Mesenchymal stem cell (in vitro differentiated cells and primary cell): ENCODE results near the gene LDHA.

Source experiments
- DNase-seq: peaks from one replicate; pipeline ENCODE4 v3.0.0-alpha.2; 2013
- H2AFZ ChIP-seq: one replicate; pipeline ENCODE4 v1.6.1; 2013; ENCODE audit warnings: low read depth, mild to moderate bottlenecking, control low read depth, inconsistent platforms, low read length, moderate library complexity
- H2AK5ac ChIP-seq: 2 replicates; pipeline ENCODE4 v1.6.1; 2013; ENCODE audit warnings: low read length, moderate library complexity, mild to moderate bottlenecking, inconsistent platforms; ENCODE audit not compliant: severe bottlenecking
- H2BK120ac ChIP-seq: one replicate; pipeline ENCODE4 v1.6.1; 2013; ENCODE audit warnings: low read depth, mild to moderate bottlenecking, inconsistent platforms, low read length, moderate library complexity
- H2BK12ac ChIP-seq, 2 experiments: one replicate each; pipeline ENCODE4 v1.6.1; 2013; ENCODE audit warnings: inconsistent platforms in 2 of 2, low read length in 2 of 2, mild to moderate bottlenecking in 2 of 2, moderate library complexity in 2 of 2, control low read depth in 1 of 2
- H2BK15ac ChIP-seq: one replicate; pipeline ENCODE4 v1.6.1; 2013; ENCODE audit warnings: mild to moderate bottlenecking, low read depth, inconsistent platforms; ENCODE audit not compliant: poor library complexity, severe bottlenecking
- H2BK5ac ChIP-seq: 2 replicates; pipeline ENCODE4 v1.6.1; 2013; ENCODE audit warnings: low read depth, mild to moderate bottlenecking, low read length, control low read depth, inconsistent platforms; ENCODE audit not compliant: poor library complexity, severe bottlenecking
- H3K14ac ChIP-seq, 2 experiments: one replicate each; pipeline ENCODE4 v1.6.1; 2013; ENCODE audit warnings: inconsistent platforms in 2 of 2, low read length in 2 of 2, control low read depth in 1 of 2, mild to moderate bottlenecking in 1 of 2, moderate library complexity in 1 of 2
- H3K18ac ChIP-seq, 2 experiments: one replicate each; pipeline ENCODE4 v1.6.1; 2013; ENCODE audit warnings: inconsistent platforms in 2 of 2, low read length in 2 of 2, control low read depth in 1 of 2, low read depth in 1 of 2, mild to moderate bottlenecking in 1 of 2
- H3K23ac ChIP-seq, 2 experiments: one replicate each; pipeline ENCODE4 v1.6.1; 2013; ENCODE audit warnings: inconsistent platforms in 2 of 2, low read length in 2 of 2, mild to moderate bottlenecking in 2 of 2, moderate library complexity in 2 of 2, control low read depth in 1 of 2
- H3K27ac ChIP-seq: 2 replicates; pipeline ENCODE4 v1.5.1; 2013; ENCODE audit warnings: mild to moderate bottlenecking, moderate library complexity, low read length, control low read depth, inconsistent platforms; ENCODE audit not compliant: poor library complexity, severe bottlenecking
- H3K27me3 ChIP-seq, 2 experiments: 2 replicates each; pipeline versions ENCODE4 v1.6.1 to v1.7.0; 2013; ENCODE audit warnings: low read length in 2 of 2, mild to moderate bottlenecking in 2 of 2, moderate library complexity in 2 of 2, control low read depth in 1 of 2, inconsistent platforms in 1 of 2; ENCODE audit not compliant: control insufficient read depth in 1 of 2, insufficient read depth in 1 of 2
- H3K36me3 ChIP-seq, 2 experiments: 2 replicates each; pipeline versions ENCODE4 v1.6.1 to v1.7.0; 2013; ENCODE audit warnings: low read length in 2 of 2, control low read depth in 1 of 2, inconsistent platforms in 1 of 2, low read depth in 1 of 2, mild to moderate bottlenecking in 1 of 2; ENCODE audit not compliant: insufficient read depth in 2 of 2, control insufficient read depth in 1 of 2
- H3K4ac ChIP-seq, 2 experiments: one replicate each; pipeline ENCODE4 v1.6.1; 2013; ENCODE audit warnings: inconsistent platforms in 2 of 2, low read length in 2 of 2, mild to moderate bottlenecking in 2 of 2, moderate library complexity in 2 of 2, control low read depth in 1 of 2, low read depth in 1 of 2
- H3K4me1 ChIP-seq: 2 replicates; pipeline ENCODE4 v1.6.1; 2013; ENCODE audit warnings: low read depth, low read length, control low read depth; ENCODE audit not compliant: control insufficient read depth, insufficient read depth
- H3K4me2 ChIP-seq: 2 replicates; pipeline ENCODE4 v1.6.1; 2013; ENCODE audit warnings: low read length, mild to moderate bottlenecking, inconsistent platforms; ENCODE audit not compliant: poor library complexity, severe bottlenecking
- H3K4me3 ChIP-seq, 2 experiments: 2 replicates each; pipeline versions ENCODE4 v1.5.1 to v1.7.0; 2013; ENCODE audit warnings: low read length in 2 of 2, mild to moderate bottlenecking in 2 of 2, control low read depth in 1 of 2, low read depth in 1 of 2; ENCODE audit not compliant: insufficient read depth in 1 of 2
- H3K79me1 ChIP-seq: replicated peaks from 2 replicates; pipeline ENCODE4 v1.6.1; 2013; ENCODE audit warnings: mild to moderate bottlenecking, control low read depth, low read length, inconsistent platforms; ENCODE audit not compliant: poor library complexity, severe bottlenecking
- H3K9ac ChIP-seq: 2 replicates; pipeline ENCODE4 v1.7.0; 2013; ENCODE audit warnings: mild to moderate bottlenecking, low read length, moderate library complexity
- H3K9me3 ChIP-seq: 2 replicates; pipeline ENCODE4 v1.7.0; 2013; ENCODE audit warnings: mild to moderate bottlenecking, low read length; ENCODE audit not compliant: control insufficient read depth
- H4K8ac ChIP-seq: one replicate; pipeline ENCODE4 v1.6.1; 2013; ENCODE audit warnings: inconsistent platforms, mild to moderate bottlenecking, low read length, moderate library complexity
- H4K91ac ChIP-seq: one replicate; pipeline ENCODE4 v1.6.1; 2013; ENCODE audit warnings: mild to moderate bottlenecking, low read length, inconsistent platforms
- whole genome bisulfite sequencing: methylation state at CpG from one replicate; pipeline ENCODE4 v1.1.7; 2013; ENCODE audit warnings: mixed read lengths; 5-methylcytosine and 5-hydroxymethylcytosine counted together

The LDHA gene

DNA sequence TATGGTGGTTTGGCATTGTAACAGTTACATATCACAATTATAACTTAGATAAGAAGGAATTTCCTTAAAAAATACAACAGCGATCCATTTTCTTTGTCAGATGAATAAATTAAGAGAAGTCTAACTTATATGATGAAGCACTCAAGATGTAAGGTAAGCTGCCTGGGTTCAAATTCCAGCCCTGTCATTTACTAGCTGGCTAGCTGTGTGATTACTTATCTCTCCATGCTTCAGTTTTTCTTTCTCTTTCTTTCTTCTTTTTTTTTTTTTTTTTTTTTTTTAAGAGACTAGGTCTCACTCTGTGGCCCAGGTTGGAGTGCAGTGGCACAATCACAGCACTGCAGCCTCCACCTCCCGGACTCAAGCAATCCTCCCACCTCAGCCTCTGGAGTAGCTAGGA lies 22.2 kb upstream of the LDHA start:
- H2BK120ac ChIP-seq: no peak overlapping the region
- no peak overlapping the region for H3K9ac ChIP-seq
- no peak overlapping the region for H2BK12ac ChIP-seq
- H2AFZ ChIP-seq: no peak overlapping the region
- no peaks in the 10 kb centered on the region for H3K79me1 ChIP-seq
- no peak overlapping the region for H2AK5ac ChIP-seq
- no peaks in the 10 kb centered on the region for H3K27me3 ChIP-seq
- 100% methylated on average over 1 of the region's 2 CpGs for WGBS
- H4K8ac ChIP-seq: no peak overlapping the region
- H3K4ac ChIP-seq: no peak overlapping the region
- H2BK15ac ChIP-seq: no peak overlapping the region
- no peak overlapping the region for H3K27ac ChIP-seq
- no peak overlapping the region for H4K91ac ChIP-seq
- H3K4me1 ChIP-seq: no peaks in the 10 kb centered on the region
- no peak for DNase-seq
- H2BK5ac ChIP-seq: no peak overlapping the region
- no peak overlapping the region for H3K14ac ChIP-seq
- no peak overlapping the region for H3K4me2 ChIP-seq
- no peak overlapping the region for H3K4me3 ChIP-seq
- H3K23ac ChIP-seq: no peak overlapping the region
- H3K18ac ChIP-seq: no peak overlapping the region
- no peaks in the 10 kb centered on the region for H3K9me3 ChIP-seq
- H3K36me3 ChIP-seq: peaks cover 0 to 10% of the 10 kb centered on the region in 2 experiments

DNA sequence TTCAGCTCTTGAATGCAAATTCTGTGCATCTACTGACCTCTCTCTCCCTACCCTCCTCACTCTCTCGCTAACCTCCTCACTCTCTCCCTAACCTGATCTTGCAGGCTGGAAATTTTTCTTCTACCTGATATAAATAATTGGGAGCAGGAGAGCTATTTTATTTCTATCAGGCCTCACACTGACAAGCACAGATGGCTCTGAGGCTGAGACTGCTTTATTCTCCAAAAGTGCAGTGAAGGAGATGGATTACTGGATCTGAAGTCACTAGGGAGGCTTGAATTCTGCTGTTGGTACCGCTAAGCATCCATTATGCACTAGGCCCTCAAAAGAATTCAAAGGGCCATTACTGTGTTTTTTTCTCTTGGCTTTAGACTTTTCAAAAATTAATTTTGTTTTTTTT lies 19.4 kb upstream of the LDHA start:
- Histone ChIP-seq H3K27me3 (no peaks in the 10 kb centered on the region), H2BK120ac (no peak overlapping the region), H3K9me3 (no peaks in the 10 kb centered on the region), H3K4me2 (no peak overlapping the region), H2AK5ac (no peak overlapping the region), H3K4me1 (no peaks in the 10 kb centered on the region), H3K23ac (no peak overlapping the region), H3K4ac (no peak overlapping the region), H3K4me3 (no peak overlapping the region), H3K9ac (no peak overlapping the region), H3K79me1 (no peaks in the 10 kb centered on the region), H4K8ac (no peak overlapping the region), H2BK12ac (no peak overlapping the region), H2BK15ac (no peak overlapping the region), H3K36me3 (peaks cover 0 to 3% of the 10 kb centered on the region in 2 experiments), H3K18ac (no peak overlapping the region), H3K27ac (no peak overlapping the region), H4K91ac (no peak overlapping the region), H3K14ac (no peak overlapping the region), H2BK5ac (no peak overlapping the region), H2AFZ (no peak overlapping the region)
- 100% methylated on average over 1 of the region's 2 CpGs for whole genome bisulfite sequencing
- no peak for DNase-seq

DNA sequence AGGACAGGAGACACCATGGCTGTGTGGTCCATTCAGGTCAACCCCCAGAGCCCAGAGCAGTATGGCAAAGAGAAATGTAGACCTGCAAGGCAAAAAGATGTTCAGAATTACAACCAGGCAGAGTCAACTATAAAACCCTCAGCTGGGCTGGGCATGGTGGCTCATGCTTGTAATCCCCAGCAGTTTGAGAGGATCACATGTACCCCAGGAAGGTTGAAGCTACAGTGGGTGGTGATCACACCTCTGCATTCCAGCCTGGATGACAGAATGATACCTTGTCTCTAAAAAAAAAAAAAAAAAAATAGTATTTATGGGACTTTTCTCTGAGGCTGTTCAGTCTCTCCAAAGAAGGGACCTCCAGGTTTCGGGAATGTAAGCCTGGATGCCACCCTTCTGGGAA lies 18.4 kb upstream of the LDHA start:
- H3K27me3 ChIP-seq: no peaks in the 10 kb centered on the region
- H2BK12ac ChIP-seq: no peak overlapping the region
- H2BK5ac ChIP-seq: no peak overlapping the region
- H3K18ac ChIP-seq: no peak overlapping the region
- H4K91ac ChIP-seq: no peak overlapping the region
- no peak overlapping the region for H3K4ac ChIP-seq
- no peak overlapping the region for H3K4me3 ChIP-seq
- no peak overlapping the region for H3K14ac ChIP-seq
- H2BK15ac ChIP-seq: no peak overlapping the region
- H2AFZ ChIP-seq: no peak overlapping the region
- no peak overlapping the region for H2BK120ac ChIP-seq
- no peak overlapping the region for H2AK5ac ChIP-seq
- no peaks in the 10 kb centered on the region for H3K79me1 ChIP-seq
- H3K9ac ChIP-seq: no peak overlapping the region
- H3K27ac ChIP-seq: no peak overlapping the region
- DNase-seq: no peak
- 90% methylated on average over 1 of the region's 1 CpG for WGBS
- no peak overlapping the region for H3K23ac ChIP-seq
- no peak overlapping the region for H4K8ac ChIP-seq
- no peaks in the 10 kb centered on the region for H3K4me1 ChIP-seq
- no peaks in the 10 kb centered on the region for H3K9me3 ChIP-seq
- H3K36me3 ChIP-seq: peaks cover 0 to 3% of the 10 kb centered on the region in 2 experiments
- H3K4me2 ChIP-seq: no peak overlapping the region

DNA sequence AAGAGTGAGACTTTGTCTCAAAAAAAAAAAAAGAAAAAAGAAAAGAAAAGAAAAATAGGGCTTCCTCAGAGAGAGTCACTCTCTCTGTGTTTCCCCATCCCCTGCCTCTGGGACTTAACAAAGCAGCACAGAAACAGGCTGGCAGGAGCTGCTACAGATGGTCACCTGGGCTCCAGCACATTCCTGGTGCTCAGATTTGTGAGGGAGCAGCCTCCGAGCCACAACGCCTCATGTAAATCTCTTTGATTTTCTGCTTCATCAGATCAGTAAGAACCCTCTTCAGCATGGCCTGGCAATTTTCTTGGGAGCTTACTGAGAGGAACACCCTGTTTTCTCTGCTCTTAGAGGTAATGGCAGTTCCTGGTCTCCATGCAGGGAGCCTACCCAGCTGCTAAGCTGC lies 15.2 kb upstream of the LDHA start:
- peak overlapping the region in 1 of 2 experiments; percentile 34 for H3K18ac ChIP-seq
- H4K91ac ChIP-seq: no peak overlapping the region
- H3K23ac ChIP-seq: no peak overlapping the region
- no peak overlapping the region for H2BK15ac ChIP-seq
- no peak overlapping the region for H3K4me2 ChIP-seq
- no peak overlapping the region for H3K4ac ChIP-seq
- no peak overlapping the region for H4K8ac ChIP-seq
- no peak overlapping the region for H3K4me3 ChIP-seq
- peaks cover 15% of the 10 kb centered on the region for H3K4me1 ChIP-seq
- no peak for DNase-seq
- H3K27me3 ChIP-seq: no peaks in the 10 kb centered on the region
- H2BK5ac ChIP-seq: no peak overlapping the region
- H2BK120ac ChIP-seq: no peak overlapping the region
- H3K9ac ChIP-seq: no peak overlapping the region
- no peaks in the 10 kb centered on the region for H3K36me3 ChIP-seq
- WGBS: 71% methylated on average over 2 of the region's 2 CpGs
- H2AFZ ChIP-seq: no peak overlapping the region
- H3K27ac ChIP-seq: no peak overlapping the region
- no peaks in the 10 kb centered on the region for H3K79me1 ChIP-seq
- H3K9me3 ChIP-seq: no peaks in the 10 kb centered on the region
- H3K14ac ChIP-seq: no peak overlapping the region
- no peak overlapping the region for H2BK12ac ChIP-seq
- H2AK5ac ChIP-seq: no peak overlapping the region
